Testis (tissue), 3 donors: ENCODE data around the gene ABITRAM. TPM values are rescaled to one million over a fixed set of nuclear protein-coding genes. Genes with fewer than 3 reads are reported as not detected.

Experiments used
- DNase-seq: peaks from one replicate; pipeline ENCODE4 v3.0.0-alpha.2; 2019
- H3K27ac ChIP-seq, 2 donors: fragments of 200-600 bp; sonication (generic); one replicate each; pipeline ENCODE4 v1.5.1; 2019
- H3K27me3 ChIP-seq: fragments of 200-600 bp; sonication (generic); one replicate; pipeline ENCODE4 v1.5.1; 2019
- H3K36me3 ChIP-seq: fragments of 200-600 bp; sonication (generic); one replicate; pipeline ENCODE4 v1.5.1; 2017; ENCODE audit warnings: low read depth; ENCODE audit errors: missing control alignments
- H3K4me1 ChIP-seq: fragments of 200-600 bp; sonication (generic); one replicate; pipeline ENCODE4 v1.5.1; 2019
- H3K4me3 ChIP-seq, 2 donors: fragments of 200-600 bp; sonication (generic); one replicate each; pipeline ENCODE4 v1.5.1; 2017 to 2019
- H3K9me3 ChIP-seq: fragments of 200-600 bp; sonication (generic); one replicate; pipeline ENCODE4 v1.5.1; 2017
- CTCF ChIP-seq, 3 experiments: fragments of 450-650 bp in 2 of 3; fragments of 200-600 bp in 1 of 3; sonication (generic) in 1 of 3; IDR thresholded peaks; one replicate each; pipeline ENCODE4 v1.5.1; 2016 to 2019; ENCODE audit warnings: antibody characterized with exemption in 3 of 3, mild to moderate bottlenecking in 2 of 3, moderate library complexity in 1 of 3
- POLR2A ChIP-seq: fragments of 450-650 bp; IDR thresholded peaks from one replicate; pipeline ENCODE4 v1.6.1; 2017; ENCODE audit warnings: antibody characterized with exemption, mild to moderate bottlenecking, moderate library complexity
- WGBS, 2 donors: methylation state at CpG; one replicate each; pipeline ENCODE4 v1.1.5; 2018; 5-methylcytosine and 5-hydroxymethylcytosine counted together
- intact Hi-C: fragments of 100-400 bp; cut with DNase I; formaldehyde crosslinking; loops from one replicate; pipeline ENCODE4 v1.15.1; 2023; ENCODE audit warnings: low total_unique reads
- polyA plus RNA-seq: library from polyadenylated mRNA; stranded (reverse); fragments of 350-450 nt; fragmentation: Illumina TruSeq; extraction: RNeasy Lipid Tissue Mini Kit (QIAGEN cat#74804); gene quantifications from one replicate; pipeline ENCODE4 v1.2.3, GENCODE V29; 2014; ENCODE audit warnings: low read depth, low replicate concordance; ENCODE audit not compliant: insufficient read depth
- total RNA-seq, 2 donors: library from RNA; depleted of rRNA; stranded (reverse); fragments of >200 nt; gene quantifications; one replicate each; pipeline ENCODE4 v1.2.3, GENCODE V29; 2016

ABITRAM gene
- total and polyA plus RNA-seq, 3 donors from 2014 or later, result 8.6 to 33.3 (median 18.3) TPM

GRCh38 chr9:108928386-108928785 lies 5.8 kb upstream of the ABITRAM start:
- Histone ChIP-seq H3K4me1 (peaks cover 15% of the 10 kb centered on the region), H3K36me3 (no peaks in the 10 kb centered on the region), H3K9me3 (no peaks in the 10 kb centered on the region), H3K4me3 (no peak overlapping the region), H3K27ac (no peak overlapping the region), H3K27me3 (no peaks in the 10 kb centered on the region)
- TF ChIP-seq POLR2A, result no peak
- TF ChIP-seq CTCF (IDR thresholded peaks at IDR 0.05), result no peak
- intact Hi-C loops, result no loop called here
- WGBS, 2 donors, result 87 to 90% methylated on average over 2 of the region's 2 CpGs
- DNase-seq, result no peak

GRCh38 chr9:108933231-108933717 lies 926 bp upstream of the ABITRAM start:
- Histone ChIP-seq H3K4me3 (peak overlapping the region; percentile 79 to 95), H3K27me3 (no peaks in the 10 kb centered on the region), H3K9me3 (no peaks in the 10 kb centered on the region), H3K4me1 (peaks cover 20% of the 10 kb centered on the region), H3K27ac (peak overlapping the region; percentile 95), H3K36me3 (no peaks in the 10 kb centered on the region)
- intact Hi-C loops, result no loop called here
- WGBS, 2 donors, result 0 to 1% methylated on average over 25 of the region's 25 CpGs
- DNase-seq, result no peak
- no peak for TF ChIP-seq CTCF (IDR thresholded peaks at IDR 0.05)
- TF ChIP-seq POLR2A, result no peak

- WGBS, 2 donors, result 0 to 2% methylated on average over 5 to 26 of the region's 48 CpGs
- Histone ChIP-seq H3K9me3 (no peaks in the 10 kb centered on the region), H3K4me1 (peaks cover 20% of the 10 kb centered on the region), H3K4me3 (peak within 1 kb of the TSS; percentile 79 to 95), H3K36me3 (no peaks in the 10 kb centered on the region), H3K27me3 (no peaks in the 10 kb centered on the region), H3K27ac (peak within 1 kb of the TSS; percentile 95)
- TF ChIP-seq POLR2A (no peak), CTCF (IDR thresholded peaks at IDR 0.05) (peak in 1 of 3 experiments; percentile 20)
- intact Hi-C loops, result no loop called here
- peak; percentile 95 for DNase-seq
Measured at GRCh38 chr9:108933718-108934322, 380 bp upstream of the ABITRAM start, which contains the start of gene ELP1. Gene ELP1 (minus strand): TSS chr9:108934124. CDS start chr9:108931146, 2,978 bp downstream.

GRCh38 chr9:108937561-108938305 lies 3.5 kb downstream of the ABITRAM start:
- no peaks in the 10 kb centered on the region for H3K27me3 ChIP-seq
- no peak for TF ChIP-seq POLR2A
- no peak for TF ChIP-seq CTCF (IDR thresholded peaks at IDR 0.05)
- intact Hi-C loops, result no loop called here
- no peak for DNase-seq
- no peaks in the 10 kb centered on the region for H3K36me3 ChIP-seq
- 81 to 88% methylated on average over 5 of the region's 5 CpGs for WGBS, 2 donors
- H3K9me3 ChIP-seq, result no peaks in the 10 kb centered on the region
- H3K27ac ChIP-seq, result no peak overlapping the region
- H3K4me3 ChIP-seq, result no peak overlapping the region
- H3K4me1 ChIP-seq, result peaks cover 9% of the 10 kb centered on the region
